Liver (tissue), 9 donors: ENCODE measurements around the gene DNASE2B. TPM values are rescaled to one million over a fixed set of nuclear protein-coding genes. Genes with fewer than 3 reads are reported as not detected.

Experiments used
- DNase-seq: peaks from one replicate; pipeline ENCODE4 v3.0.0-alpha.2; 2017; ENCODE audit warnings: low spot score
- H3K27ac ChIP-seq, 2 donors: one replicate each; pipeline ENCODE4 v1.7.0; 2013; ENCODE audit warnings: inconsistent platforms in 2 of 2, low read length in 2 of 2, control low read depth in 1 of 2, low read depth in 1 of 2, mild to moderate bottlenecking in 1 of 2
- H3K27me3 ChIP-seq, 4 donors: one replicate each; pipeline versions ENCODE4 v1.6.1 to v1.7.0; 2013; ENCODE audit warnings: low read length in 3 of 4, inconsistent platforms in 1 of 4, mild to moderate bottlenecking in 1 of 4, moderate library complexity in 1 of 4; ENCODE audit not compliant: control insufficient read depth in 4 of 4, insufficient read depth in 4 of 4
- H3K36me3 ChIP-seq, 4 donors: one replicate each; pipeline versions ENCODE4 v1.6.1 to v1.7.0; 2013; ENCODE audit warnings: low read length in 3 of 4, mild to moderate bottlenecking in 3 of 4, low read depth in 1 of 4, moderate library complexity in 1 of 4; ENCODE audit not compliant: control insufficient read depth in 4 of 4, insufficient read depth in 3 of 4
- H3K4me1 ChIP-seq, 4 donors: one replicate each; pipeline versions ENCODE4 v1.6.1 to v1.7.0; 2013; ENCODE audit warnings: low read length in 3 of 4, mild to moderate bottlenecking in 3 of 4, moderate library complexity in 1 of 4; ENCODE audit not compliant: control insufficient read depth in 4 of 4, insufficient read depth in 4 of 4
- H3K4me3 ChIP-seq, 3 donors: one replicate each; pipeline versions ENCODE4 v1.6.1 to v1.7.0; 2013; ENCODE audit warnings: low read length in 3 of 3, control low read depth in 1 of 3, low read depth in 1 of 3, mild to moderate bottlenecking in 1 of 3
- H3K9ac ChIP-seq, 2 donors: one replicate each; pipeline ENCODE4 v1.7.0; 2013; ENCODE audit warnings: low read length in 2 of 2, mild to moderate bottlenecking in 2 of 2, moderate library complexity in 2 of 2, control low read depth in 1 of 2, low read depth in 1 of 2
- H3K9me3 ChIP-seq, 4 donors: one replicate each; pipeline versions ENCODE4 v1.6.1 to v1.7.0; 2013; ENCODE audit warnings: low read length in 3 of 4; ENCODE audit not compliant: control insufficient read depth in 4 of 4
- EGR1 ChIP-seq, 2 donors: IDR thresholded peaks; 2 replicates each; pipeline ENCODE4 v1.6.1; 2016 to 2018; ENCODE audit warnings: antibody characterized with exemption in 2 of 2, low read depth in 2 of 2
- FOXA1 ChIP-seq: IDR thresholded peaks from 2 replicates; pipeline ENCODE4 v1.6.1; 2016; ENCODE audit warnings: antibody characterized with exemption
- FOXA2 ChIP-seq: IDR thresholded peaks from 2 replicates; pipeline ENCODE4 v1.6.1; 2016; ENCODE audit warnings: antibody characterized with exemption
- HNF4A ChIP-seq, 2 donors: conservative IDR thresholded peaks; 2 replicates each; pipeline ENCODE4 v1.6.1; 2016; ENCODE audit warnings: antibody characterized with exemption in 2 of 2, mild to moderate bottlenecking in 2 of 2
- HNF4G ChIP-seq: IDR thresholded peaks from 2 replicates; pipeline ENCODE4 v1.6.1; 2016; ENCODE audit warnings: antibody characterized with exemption
- JUND ChIP-seq, 2 donors: IDR thresholded peaks; 2 replicates each; pipeline ENCODE4 v1.6.1; 2016; ENCODE audit warnings: antibody characterized with exemption in 2 of 2
- NR2F2 ChIP-seq: IDR thresholded peaks from 2 replicates; pipeline ENCODE4 v1.6.1; 2016; ENCODE audit warnings: antibody characterized with exemption
- RAD21 ChIP-seq, 2 donors: IDR thresholded peaks; 2 replicates each; pipeline ENCODE4 v1.6.1; 2016; ENCODE audit warnings: antibody characterized with exemption in 2 of 2, mild to moderate bottlenecking in 2 of 2
- SP1 ChIP-seq: IDR thresholded peaks from 2 replicates; pipeline ENCODE4 v1.6.1; 2018; ENCODE audit warnings: antibody characterized with exemption, mild to moderate bottlenecking
- YY1 ChIP-seq: IDR thresholded peaks from 2 replicates; pipeline ENCODE4 v1.6.1; 2016; ENCODE audit warnings: antibody characterized with exemption, mild to moderate bottlenecking
- WGBS: extraction: QIAGEN DNeasy Blood & Tissue Kit; methylation state at CpG from one replicate; pipeline ENCODE4 v1.1.7; 2013; 5-methylcytosine and 5-hydroxymethylcytosine counted together
- polyA plus RNA-seq, 2 donors: library from polyadenylated mRNA; stranded (reverse) in 1 of 2; unstranded in 1 of 2; fragments of 200-250 nt in 1 of 2; fragments of >200 nt in 1 of 2; fragmentation: Nextera tagmentation in 1 of 2; extraction: Ambion mirVana in 1 of 2; gene quantifications; one replicate each; pipeline versions ENCODE4 v1.2.1 to v1.2.3, GENCODE V29; 2013 to 2015
- total RNA-seq, 2 donors: library from RNA; depleted of rRNA; stranded (reverse); fragments of >200 nt; gene quantifications; one replicate each; pipeline ENCODE4 v1.2.3, GENCODE V29; 2014
- TF ChIP-seq, protein P1 (sequence below): IDR thresholded peaks from 2 replicates; pipeline ENCODE4 v1.6.1; 2016; ENCODE audit warnings: antibody characterized with exemption
- TF ChIP-seq, protein P2 (sequence below): IDR thresholded peaks from 2 replicates; pipeline ENCODE4 v1.6.1; 2016; ENCODE audit warnings: antibody characterized with exemption
- TF ChIP-seq, protein P3 (sequence below): IDR thresholded peaks from 2 replicates; pipeline ENCODE4 v1.6.1; 2016; ENCODE audit warnings: antibody characterized with exemption, mild to moderate bottlenecking
- TF ChIP-seq, protein P4 (sequence below): fragments of 150-350 bp; IDR thresholded peaks from 2 replicates; pipeline ENCODE4 v1.5.1; 2017; ENCODE audit warnings: improper control_type of control experiment, low read depth, low read length; ENCODE audit not compliant: missing input control
- donor health status: healthy.
- donor health status: healthy.
- donor health status: healthy.
- donor health status: healthy.
- donor health status: healthy.

DNASE2B gene
- total and polyA plus RNA-seq, 4 donors = not detected

DNA sequence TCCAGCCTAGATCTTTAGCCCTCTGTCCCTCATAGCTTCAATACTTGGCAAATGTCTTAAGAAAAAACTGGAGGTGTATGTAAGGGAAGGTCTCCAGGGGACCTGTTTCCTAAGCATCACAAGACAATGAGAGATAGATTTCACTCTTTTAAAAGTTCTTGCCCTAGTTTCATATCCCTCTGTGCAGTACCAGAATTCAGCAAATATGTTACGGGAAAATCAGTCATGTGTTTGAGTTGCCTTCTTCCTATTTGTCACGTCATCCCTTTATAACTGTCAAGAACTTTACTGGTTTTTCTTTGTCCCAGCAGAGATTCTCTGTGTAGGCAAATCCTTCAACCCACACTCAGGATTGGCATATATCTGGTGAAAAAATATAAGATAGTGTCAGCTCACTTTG is 32.3 kb downstream of the DNASE2B start:
- Histone ChIP-seq H3K9me3 (no peaks in the 10 kb centered on the region), H3K27me3 (no peaks in the 10 kb centered on the region), H3K36me3 (no peaks in the 10 kb centered on the region), H3K4me1 (peaks cover 2 to 14% (median 4%) of the 10 kb centered on the region in 4 donors), H3K4me3 (no peak overlapping the region), H3K9ac (no peak overlapping the region), H3K27ac (no peak overlapping the region)
- TF ChIP-seq JUND (IDR thresholded peaks at IDR 0.05) = no peak
- no peak for TF ChIP-seq FOXA2
- no peak for TF ChIP-seq SP1
- no peak for TF ChIP-seq EGR1 (IDR thresholded peaks at IDR 0.05; ENCODE audit: low read depth in 2 of 2)
- TF ChIP-seq, protein P1, sequence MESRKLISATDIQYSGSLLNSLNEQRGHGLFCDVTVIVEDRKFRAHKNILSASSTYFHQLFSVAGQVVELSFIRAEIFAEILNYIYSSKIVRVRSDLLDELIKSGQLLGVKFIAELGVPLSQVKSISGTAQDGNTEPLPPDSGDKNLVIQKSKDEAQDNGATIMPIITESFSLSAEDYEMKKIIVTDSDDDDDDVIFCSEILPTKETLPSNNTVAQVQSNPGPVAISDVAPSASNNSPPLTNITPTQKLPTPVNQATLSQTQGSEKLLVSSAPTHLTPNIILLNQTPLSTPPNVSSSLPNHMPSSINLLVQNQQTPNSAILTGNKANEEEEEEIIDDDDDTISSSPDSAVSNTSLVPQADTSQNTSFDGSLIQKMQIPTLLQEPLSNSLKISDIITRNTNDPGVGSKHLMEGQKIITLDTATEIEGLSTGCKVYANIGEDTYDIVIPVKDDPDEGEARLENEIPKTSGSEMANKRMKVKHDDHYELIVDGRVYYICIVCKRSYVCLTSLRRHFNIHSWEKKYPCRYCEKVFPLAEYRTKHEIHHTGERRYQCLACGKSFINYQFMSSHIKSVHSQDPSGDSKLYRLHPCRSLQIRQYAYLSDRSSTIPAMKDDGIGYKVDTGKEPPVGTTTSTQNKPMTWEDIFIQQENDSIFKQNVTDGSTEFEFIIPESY = no peak
- TF ChIP-seq, protein P2, sequence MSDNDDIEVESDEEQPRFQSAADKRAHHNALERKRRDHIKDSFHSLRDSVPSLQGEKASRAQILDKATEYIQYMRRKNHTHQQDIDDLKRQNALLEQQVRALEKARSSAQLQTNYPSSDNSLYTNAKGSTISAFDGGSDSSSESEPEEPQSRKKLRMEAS = no peak
- TF ChIP-seq, protein P3, sequence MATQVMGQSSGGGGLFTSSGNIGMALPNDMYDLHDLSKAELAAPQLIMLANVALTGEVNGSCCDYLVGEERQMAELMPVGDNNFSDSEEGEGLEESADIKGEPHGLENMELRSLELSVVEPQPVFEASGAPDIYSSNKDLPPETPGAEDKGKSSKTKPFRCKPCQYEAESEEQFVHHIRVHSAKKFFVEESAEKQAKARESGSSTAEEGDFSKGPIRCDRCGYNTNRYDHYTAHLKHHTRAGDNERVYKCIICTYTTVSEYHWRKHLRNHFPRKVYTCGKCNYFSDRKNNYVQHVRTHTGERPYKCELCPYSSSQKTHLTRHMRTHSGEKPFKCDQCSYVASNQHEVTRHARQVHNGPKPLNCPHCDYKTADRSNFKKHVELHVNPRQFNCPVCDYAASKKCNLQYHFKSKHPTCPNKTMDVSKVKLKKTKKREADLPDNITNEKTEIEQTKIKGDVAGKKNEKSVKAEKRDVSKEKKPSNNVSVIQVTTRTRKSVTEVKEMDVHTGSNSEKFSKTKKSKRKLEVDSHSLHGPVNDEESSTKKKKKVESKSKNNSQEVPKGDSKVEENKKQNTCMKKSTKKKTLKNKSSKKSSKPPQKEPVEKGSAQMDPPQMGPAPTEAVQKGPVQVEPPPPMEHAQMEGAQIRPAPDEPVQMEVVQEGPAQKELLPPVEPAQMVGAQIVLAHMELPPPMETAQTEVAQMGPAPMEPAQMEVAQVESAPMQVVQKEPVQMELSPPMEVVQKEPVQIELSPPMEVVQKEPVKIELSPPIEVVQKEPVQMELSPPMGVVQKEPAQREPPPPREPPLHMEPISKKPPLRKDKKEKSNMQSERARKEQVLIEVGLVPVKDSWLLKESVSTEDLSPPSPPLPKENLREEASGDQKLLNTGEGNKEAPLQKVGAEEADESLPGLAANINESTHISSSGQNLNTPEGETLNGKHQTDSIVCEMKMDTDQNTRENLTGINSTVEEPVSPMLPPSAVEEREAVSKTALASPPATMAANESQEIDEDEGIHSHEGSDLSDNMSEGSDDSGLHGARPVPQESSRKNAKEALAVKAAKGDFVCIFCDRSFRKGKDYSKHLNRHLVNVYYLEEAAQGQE = no peak
- TF ChIP-seq HNF4A (conservative IDR thresholded peaks at IDR 0.05) = no peak
- TF ChIP-seq, protein P4, sequence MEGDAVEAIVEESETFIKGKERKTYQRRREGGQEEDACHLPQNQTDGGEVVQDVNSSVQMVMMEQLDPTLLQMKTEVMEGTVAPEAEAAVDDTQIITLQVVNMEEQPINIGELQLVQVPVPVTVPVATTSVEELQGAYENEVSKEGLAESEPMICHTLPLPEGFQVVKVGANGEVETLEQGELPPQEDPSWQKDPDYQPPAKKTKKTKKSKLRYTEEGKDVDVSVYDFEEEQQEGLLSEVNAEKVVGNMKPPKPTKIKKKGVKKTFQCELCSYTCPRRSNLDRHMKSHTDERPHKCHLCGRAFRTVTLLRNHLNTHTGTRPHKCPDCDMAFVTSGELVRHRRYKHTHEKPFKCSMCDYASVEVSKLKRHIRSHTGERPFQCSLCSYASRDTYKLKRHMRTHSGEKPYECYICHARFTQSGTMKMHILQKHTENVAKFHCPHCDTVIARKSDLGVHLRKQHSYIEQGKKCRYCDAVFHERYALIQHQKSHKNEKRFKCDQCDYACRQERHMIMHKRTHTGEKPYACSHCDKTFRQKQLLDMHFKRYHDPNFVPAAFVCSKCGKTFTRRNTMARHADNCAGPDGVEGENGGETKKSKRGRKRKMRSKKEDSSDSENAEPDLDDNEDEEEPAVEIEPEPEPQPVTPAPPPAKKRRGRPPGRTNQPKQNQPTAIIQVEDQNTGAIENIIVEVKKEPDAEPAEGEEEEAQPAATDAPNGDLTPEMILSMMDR = no peak
- TF ChIP-seq FOXA1 = no peak
- no peak for TF ChIP-seq HNF4G
- TF ChIP-seq YY1 = no peak
- no peak for DNase-seq
- WGBS = 89% methylated on average over 2 of the region's 2 CpGs

DNA sequence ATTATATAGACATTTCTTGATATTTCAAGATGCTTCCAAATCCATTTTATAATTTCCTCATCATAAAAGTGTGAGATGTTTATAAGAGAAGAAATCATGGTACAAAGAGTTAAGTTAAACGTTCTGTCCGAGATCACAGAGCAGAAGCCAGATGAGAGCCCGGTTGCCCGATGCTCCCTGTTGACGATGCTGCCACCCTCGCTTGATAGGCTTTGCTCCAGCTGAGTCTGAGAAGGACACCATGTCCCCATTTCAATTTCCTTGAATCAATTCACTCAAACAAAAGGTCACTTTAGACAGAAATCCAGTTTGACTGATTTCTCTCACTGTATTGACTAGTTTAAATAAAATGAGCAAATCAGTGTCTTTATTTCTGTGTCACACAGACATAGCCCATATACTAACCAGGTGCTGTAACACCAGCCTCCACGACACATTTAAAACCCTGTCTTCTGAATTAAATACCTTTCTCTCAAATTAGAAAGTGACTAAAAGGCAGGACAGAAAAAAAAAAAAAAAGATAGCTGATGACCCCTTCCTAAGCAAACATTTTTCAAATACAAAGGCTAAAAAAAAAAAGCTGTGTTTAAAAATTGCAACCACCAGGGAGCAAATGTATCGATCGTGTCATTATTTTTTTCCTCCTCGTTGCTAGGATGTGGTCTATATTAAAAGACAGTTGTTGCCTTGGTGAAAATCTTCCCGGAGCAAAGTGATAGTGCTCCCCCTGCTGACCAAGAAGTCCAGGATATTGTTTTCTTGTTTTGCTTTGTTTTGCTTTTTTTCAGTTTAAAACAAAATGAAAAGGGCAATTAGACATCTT is 35.2 kb downstream of the DNASE2B start:
- peak overlapping the region in 1 of 3 donors; percentile 10 for H3K4me3 ChIP-seq
- DNase-seq = no peak
- H3K27me3 ChIP-seq = no peaks in the 10 kb centered on the region
- WGBS = 5% methylated on average over 11 of the region's 11 CpGs
- H3K4me1 ChIP-seq = peaks cover 0 to 15% (median 4%) of the 10 kb centered on the region in 4 donors
- no peaks in the 10 kb centered on the region for H3K36me3 ChIP-seq
- H3K9me3 ChIP-seq = no peaks in the 10 kb centered on the region
- H3K9ac ChIP-seq = peak overlapping the region in 1 of 2 donors; percentile 18
- H3K27ac ChIP-seq = no peak overlapping the region
- TF ChIP-seq RAD21 (IDR thresholded peaks at IDR 0.05) (peak; percentile 88 to 97), YY1 (peak; percentile 15), SP1 (no peak), NR2F2 (peak; percentile 5)
- TF ChIP-seq, protein P3 = no peak
- TF ChIP-seq, protein P4 = peak; percentile 74
- TF ChIP-seq, protein P1 = no peak
